GM23338 (cell line): Measurements from ENCODE around the gene AFF2.

Experiments
- CREB1 ChIP-seq: fragments of 250-450 bp; sonication (Bioruptor Pico); IDR thresholded peaks from 2 replicates; pipeline ENCODE4 v1.5.0; 2020; ENCODE audit warnings: low read depth, mild to moderate bottlenecking, moderate library complexity
- NANOG ChIP-seq: IDR thresholded peaks from 2 replicates; pipeline ENCODE4 v1.6.1; 2016; ENCODE audit warnings: antibody characterized with exemption, borderline replicate concordance
- TF ChIP-seq, protein P1 (sequence below), 2 experiments: fragments of 200-600 bp in 1 of 2; sonication (generic) in 1 of 2; conservative IDR thresholded peaks; 2 replicates each; pipeline versions ENCODE4 v1.5.1 to v1.6.1; 2016 to 2017; ENCODE audit warnings: antibody characterized with exemption in 2 of 2, low read depth in 2 of 2, mild to moderate bottlenecking in 2 of 2, moderate library complexity in 1 of 2

DNA sequence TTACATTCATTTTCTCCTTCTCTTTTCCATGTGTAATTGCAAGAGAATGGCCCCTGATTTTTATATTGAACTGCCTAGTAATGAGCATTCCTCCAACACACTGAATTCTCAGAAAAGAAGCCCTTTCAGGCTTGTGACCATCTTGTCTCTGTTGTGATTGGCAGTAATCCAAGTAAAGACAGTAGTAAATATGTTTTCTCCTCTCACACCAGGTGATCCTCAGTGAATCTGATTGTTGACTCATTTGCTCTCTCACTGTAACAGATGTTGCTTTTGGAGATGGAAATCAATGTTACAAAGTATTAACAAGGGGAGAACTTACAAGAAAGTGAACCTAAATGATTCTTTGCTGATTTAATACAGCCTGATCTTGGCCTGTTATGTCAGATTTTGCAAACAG is 271.0 kb downstream of the AFF2 start:
- TF ChIP-seq, protein P1, sequence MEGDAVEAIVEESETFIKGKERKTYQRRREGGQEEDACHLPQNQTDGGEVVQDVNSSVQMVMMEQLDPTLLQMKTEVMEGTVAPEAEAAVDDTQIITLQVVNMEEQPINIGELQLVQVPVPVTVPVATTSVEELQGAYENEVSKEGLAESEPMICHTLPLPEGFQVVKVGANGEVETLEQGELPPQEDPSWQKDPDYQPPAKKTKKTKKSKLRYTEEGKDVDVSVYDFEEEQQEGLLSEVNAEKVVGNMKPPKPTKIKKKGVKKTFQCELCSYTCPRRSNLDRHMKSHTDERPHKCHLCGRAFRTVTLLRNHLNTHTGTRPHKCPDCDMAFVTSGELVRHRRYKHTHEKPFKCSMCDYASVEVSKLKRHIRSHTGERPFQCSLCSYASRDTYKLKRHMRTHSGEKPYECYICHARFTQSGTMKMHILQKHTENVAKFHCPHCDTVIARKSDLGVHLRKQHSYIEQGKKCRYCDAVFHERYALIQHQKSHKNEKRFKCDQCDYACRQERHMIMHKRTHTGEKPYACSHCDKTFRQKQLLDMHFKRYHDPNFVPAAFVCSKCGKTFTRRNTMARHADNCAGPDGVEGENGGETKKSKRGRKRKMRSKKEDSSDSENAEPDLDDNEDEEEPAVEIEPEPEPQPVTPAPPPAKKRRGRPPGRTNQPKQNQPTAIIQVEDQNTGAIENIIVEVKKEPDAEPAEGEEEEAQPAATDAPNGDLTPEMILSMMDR (conservative IDR thresholded peaks at IDR 0.05; ENCODE audit: low read depth in 2 of 2): no peak
- no peak for TF ChIP-seq CREB1 (CRISPR knock-in tag)
- TF ChIP-seq NANOG: no peak
